Measurements from ENCODE around the gene NRIP1.

Gene NRIP1

DNA sequence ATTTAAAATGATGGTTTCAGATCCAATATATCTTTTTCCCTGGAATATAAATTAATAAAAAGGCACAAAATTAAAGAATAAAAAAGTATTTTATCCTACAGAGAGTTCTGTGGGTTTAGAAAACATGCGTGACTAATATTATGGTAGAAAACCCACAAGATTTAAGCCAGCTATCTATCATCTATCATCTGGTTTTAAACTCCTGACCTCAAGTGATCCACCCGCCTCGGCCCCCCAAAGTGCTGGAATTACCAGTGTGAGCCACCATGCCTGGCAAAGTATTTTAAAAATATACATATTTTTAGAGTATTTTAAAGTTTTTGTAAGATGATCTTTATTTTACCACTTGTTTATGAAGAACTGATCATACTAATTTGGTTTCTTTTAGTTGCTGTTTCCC, 79.5 kb downstream of the NRIP1 start:
- no peak for DNase-seq (ENCODE audit: low spot score)
- TF ChIP-seq, protein P1, sequence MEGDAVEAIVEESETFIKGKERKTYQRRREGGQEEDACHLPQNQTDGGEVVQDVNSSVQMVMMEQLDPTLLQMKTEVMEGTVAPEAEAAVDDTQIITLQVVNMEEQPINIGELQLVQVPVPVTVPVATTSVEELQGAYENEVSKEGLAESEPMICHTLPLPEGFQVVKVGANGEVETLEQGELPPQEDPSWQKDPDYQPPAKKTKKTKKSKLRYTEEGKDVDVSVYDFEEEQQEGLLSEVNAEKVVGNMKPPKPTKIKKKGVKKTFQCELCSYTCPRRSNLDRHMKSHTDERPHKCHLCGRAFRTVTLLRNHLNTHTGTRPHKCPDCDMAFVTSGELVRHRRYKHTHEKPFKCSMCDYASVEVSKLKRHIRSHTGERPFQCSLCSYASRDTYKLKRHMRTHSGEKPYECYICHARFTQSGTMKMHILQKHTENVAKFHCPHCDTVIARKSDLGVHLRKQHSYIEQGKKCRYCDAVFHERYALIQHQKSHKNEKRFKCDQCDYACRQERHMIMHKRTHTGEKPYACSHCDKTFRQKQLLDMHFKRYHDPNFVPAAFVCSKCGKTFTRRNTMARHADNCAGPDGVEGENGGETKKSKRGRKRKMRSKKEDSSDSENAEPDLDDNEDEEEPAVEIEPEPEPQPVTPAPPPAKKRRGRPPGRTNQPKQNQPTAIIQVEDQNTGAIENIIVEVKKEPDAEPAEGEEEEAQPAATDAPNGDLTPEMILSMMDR (IDR thresholded peaks at IDR 0.05; ENCODE audit: borderline replicate concordance, control extremely low read depth, extremely low read depth, insufficient read depth, missing control alignments), result no peak
- in situ Hi-C loops (cut with MboI; ENCODE audit: low sequenced_read_pairs, unreplicated experiment), result no loop called here

DNA sequence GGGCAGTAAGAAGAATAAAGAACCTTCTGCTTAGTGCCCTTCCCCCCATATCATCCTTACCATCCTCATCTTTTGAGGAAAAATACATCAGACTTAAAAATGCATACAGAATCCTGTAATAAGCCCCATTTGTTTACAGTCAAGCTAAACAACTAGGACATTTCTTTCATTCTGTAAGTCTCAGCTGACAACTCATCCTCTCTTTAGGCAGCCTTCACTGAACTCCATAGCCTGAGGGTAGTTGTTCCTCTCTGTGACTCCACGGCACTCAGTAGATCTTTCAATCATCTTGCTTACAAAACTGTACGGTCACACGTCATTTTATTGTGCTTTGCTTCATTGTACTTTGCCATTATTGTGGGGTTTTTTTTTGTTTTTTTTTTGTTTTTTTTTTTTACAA, 82.5 kb downstream of the NRIP1 start:
- TF ChIP-seq, protein P1 (IDR thresholded peaks at IDR 0.05; ENCODE audit: borderline replicate concordance, control extremely low read depth, extremely low read depth, insufficient read depth, missing control alignments), result no peak
- DNase-seq (ENCODE audit: low spot score), result no peak
- in situ Hi-C loops (cut with MboI; ENCODE audit: low sequenced_read_pairs, unreplicated experiment), result no loop called here

DNA sequence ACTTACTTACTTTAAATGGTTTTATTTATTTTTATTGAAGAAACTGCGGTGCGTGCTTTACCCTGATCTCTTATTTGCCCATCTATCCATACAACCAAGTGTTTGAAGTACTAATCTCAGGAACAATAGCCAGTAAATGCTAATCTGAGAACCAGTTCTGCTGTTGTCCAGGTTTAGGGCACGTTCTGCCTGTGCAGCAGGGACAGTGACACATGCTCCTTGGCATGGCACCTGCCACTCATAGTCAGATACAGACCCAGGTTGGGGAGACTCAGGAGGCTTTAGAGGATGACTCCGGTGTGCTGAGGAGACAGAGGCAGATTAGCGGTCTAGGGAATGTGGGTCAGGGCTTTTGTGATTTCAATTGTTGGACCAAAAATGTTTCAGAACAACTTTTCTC, 83.6 kb downstream of the NRIP1 start:
- DNase-seq (ENCODE audit: low spot score), result no peak
- TF ChIP-seq, protein P1 (IDR thresholded peaks at IDR 0.05; ENCODE audit: borderline replicate concordance, control extremely low read depth, extremely low read depth, insufficient read depth, missing control alignments), result no peak
- in situ Hi-C loops (cut with MboI; ENCODE audit: low sequenced_read_pairs, unreplicated experiment), result no loop called here

DNA sequence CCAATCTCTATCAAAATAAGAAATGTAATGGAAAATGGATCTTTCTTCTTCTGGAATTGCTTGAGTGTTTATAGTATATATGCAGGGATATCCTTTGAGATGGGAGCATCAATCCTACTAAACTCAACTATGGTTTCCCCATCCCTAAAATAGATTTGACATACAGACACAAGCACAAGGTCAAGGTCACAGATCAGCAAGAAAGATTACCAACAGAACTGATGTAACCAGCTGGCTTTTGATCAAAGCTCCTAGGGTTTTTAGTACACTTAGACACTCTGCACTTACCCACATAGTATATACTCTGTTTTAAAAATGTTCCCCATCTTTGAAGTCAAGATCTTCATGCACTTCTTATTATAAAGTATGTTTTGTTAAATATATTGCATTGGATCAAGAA, 85.5 kb downstream of the NRIP1 start:
- in situ Hi-C loops (cut with MboI; ENCODE audit: low sequenced_read_pairs, unreplicated experiment), result no loop called here
- no peak for DNase-seq (ENCODE audit: low spot score)
- TF ChIP-seq, protein P1 (IDR thresholded peaks at IDR 0.05; ENCODE audit: borderline replicate concordance, control extremely low read depth, extremely low read depth, insufficient read depth, missing control alignments), result no peak

DNA sequence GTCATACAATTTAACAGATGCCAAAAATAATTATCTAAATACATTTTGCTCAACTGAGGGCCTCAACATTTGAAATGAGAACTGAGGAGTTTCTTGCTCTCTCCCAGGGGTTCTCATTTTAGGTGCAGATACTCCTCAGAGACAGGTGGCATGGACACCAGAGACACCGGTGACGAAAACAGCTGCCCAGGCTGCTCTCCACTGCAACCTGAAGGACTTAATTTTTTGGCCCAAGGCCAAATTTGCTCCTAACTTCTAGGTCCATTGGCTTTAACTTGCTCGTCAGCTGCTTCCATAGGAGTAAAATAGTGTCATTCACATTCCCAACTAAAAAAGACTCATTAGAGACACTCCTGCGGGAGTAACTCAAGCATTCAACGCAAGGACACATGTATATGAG, 87.0 kb downstream of the NRIP1 start:
- in situ Hi-C loops (cut with MboI; ENCODE audit: low sequenced_read_pairs, unreplicated experiment), result no loop called here
- no peak for DNase-seq (ENCODE audit: low spot score)

DNA sequence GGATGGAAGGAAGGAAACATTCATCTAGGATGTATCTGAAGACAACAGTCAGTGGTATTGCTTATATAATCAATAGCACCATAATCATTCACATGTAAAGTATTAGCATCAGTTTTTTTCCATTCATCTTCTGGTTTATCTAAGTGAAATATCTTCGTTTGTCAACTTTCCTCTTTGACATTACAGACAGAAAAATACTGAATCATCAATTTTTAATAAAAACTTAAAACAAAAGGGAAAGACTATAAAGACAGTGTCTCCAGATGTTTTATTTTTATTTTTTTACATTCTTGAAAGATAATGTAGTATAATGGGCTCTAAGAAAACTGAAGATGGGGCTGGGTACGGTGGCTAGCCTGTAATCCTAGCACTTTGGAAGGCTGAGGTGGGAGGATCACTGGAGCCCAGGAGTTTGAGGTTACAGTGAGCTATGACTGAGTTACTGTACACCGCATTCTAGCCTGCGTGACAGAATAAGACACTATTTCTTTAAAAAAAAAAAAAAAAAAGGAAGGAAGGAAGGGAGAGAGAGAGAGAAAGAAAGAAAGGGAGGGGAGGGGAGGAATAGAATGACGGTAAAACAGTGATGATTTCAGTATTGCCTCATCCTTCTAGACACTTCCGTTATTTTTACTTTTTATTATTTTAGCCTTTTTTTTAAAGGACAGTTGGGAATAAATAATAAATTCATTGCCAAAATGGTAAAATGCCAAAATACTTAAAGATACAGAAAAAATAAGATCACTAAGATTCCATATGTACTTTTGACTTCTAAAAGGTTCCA, 89.5 kb downstream of the NRIP1 start:
- TF ChIP-seq, protein P1 (IDR thresholded peaks at IDR 0.05; ENCODE audit: borderline replicate concordance, control extremely low read depth, extremely low read depth, insufficient read depth, missing control alignments), result no peak
- in situ Hi-C loops (cut with MboI; ENCODE audit: low sequenced_read_pairs, unreplicated experiment), result no loop called here
- no peak for DNase-seq (ENCODE audit: low spot score)

More for the DNA sequence above, 87.0 kb downstream of the NRIP1 start:
- TF ChIP-seq, protein P1 (IDR thresholded peaks at IDR 0.05; ENCODE audit: borderline replicate concordance, control extremely low read depth, extremely low read depth, insufficient read depth, missing control alignments), result no peak

Measured in GM13976 (cell line).